AG20443 (cell line): ENCODE data around the gene SPATA31C1.
"Not testable (repeated sequence)": the region's sequence is repeated elsewhere in the genome, so short reads cannot be mapped to it uniquely, and the experiment has no call there.

Source experiments
- DNase-seq: peaks from one replicate; pipeline ENCODE4 v3.0.0; 2012; ENCODE audit warnings: low spot score, mixed read lengths

The SPATA31C1 gene

GRCh38 chr9:87917662-87918061 is at the start of gene SPATA31C1:
Gene SPATA31C1, plus strand, starts transcription at chr9:87917962.
- DNase-seq: not testable (repeated sequence)

GRCh38 chr9:87868175-87868574 is 49.6 kb upstream of the SPATA31C1 start:
- DNase-seq: no peak

- no peak for DNase-seq
Measured at GRCh38 chr9:87868635-87869034, 49.1 kb upstream of the SPATA31C1 start.

- no peak for DNase-seq
Measured at GRCh38 chr9:87869082-87869481, 48.7 kb upstream of the SPATA31C1 start.

- DNase-seq: no peak
Measured at GRCh38 chr9:87871425-87872078, 46.2 kb upstream of the SPATA31C1 start.

GRCh38 chr9:87872079-87872624 is 45.6 kb upstream of the SPATA31C1 start:
- no peak for DNase-seq

- DNase-seq: no peak
Measured at GRCh38 chr9:87873607-87874303, 44.0 kb upstream of the SPATA31C1 start.

GRCh38 chr9:87874304-87874623 is 43.5 kb upstream of the SPATA31C1 start:
- DNase-seq: no peak

- DNase-seq: no peak
Measured at GRCh38 chr9:87875060-87875459, 42.7 kb upstream of the SPATA31C1 start.

GRCh38 chr9:87875831-87876545 is 41.8 kb upstream of the SPATA31C1 start:
- no peak for DNase-seq

GRCh38 chr9:87876708-87877107 is 41.1 kb upstream of the SPATA31C1 start:
- DNase-seq: no peak

- peak; percentile 66 for DNase-seq
Measured at GRCh38 chr9:87878989-87879511, 38.7 kb upstream of the SPATA31C1 start.

- no peak for DNase-seq
Measured at GRCh38 chr9:87880116-87880515, 37.6 kb upstream of the SPATA31C1 start.

- DNase-seq: no peak
Measured at GRCh38 chr9:87880683-87881082, 37.1 kb upstream of the SPATA31C1 start.

GRCh38 chr9:87882627-87883026 is 35.1 kb upstream of the SPATA31C1 start, which contains the start of gene SPATA31E1:
Gene SPATA31E1, plus strand, starts transcription at chr9:87882877. Its CDS starts 15 bp downstream, at chr9:87882892.
- DNase-seq: no peak

- DNase-seq: no peak
Measured at GRCh38 chr9:87883274-87883673, 34.5 kb upstream of the SPATA31C1 start.

GRCh38 chr9:87883990-87884389 is 33.8 kb upstream of the SPATA31C1 start:
- DNase-seq: no peak

- no peak for DNase-seq
Measured at GRCh38 chr9:87884578-87885459, 32.9 kb upstream of the SPATA31C1 start.

- DNase-seq: no peak
Measured at GRCh38 chr9:87885484-87886189, 32.1 kb upstream of the SPATA31C1 start.

- DNase-seq: no peak
Measured at GRCh38 chr9:87886210-87886932, 31.4 kb upstream of the SPATA31C1 start.
